Heart right ventricle (tissue), 16 donors: Measurements from ENCODE around the gene HSPBP1. TPM values are rescaled to one million over a fixed set of nuclear protein-coding genes. Genes with fewer than 3 reads are reported as not detected.

Experiments used
- ATAC-seq, 8 donors: fragments of 200-7000 bp; cut with Tn5 transposase; one replicate each; pipeline ENCODE4 v1.9.1; 2020; ENCODE audit warnings: mild to moderate bottlenecking in 8 of 8, moderate library complexity in 8 of 8, moderate number of reproducible peaks in 1 of 8
- DNase-seq, 2 donors: peaks; one replicate each; pipeline ENCODE4 v3.0.0-alpha.2; 2020
- H3K27ac ChIP-seq, 10 donors: fragments of 200-600 bp; sonication (generic) in 2 of 10; one replicate each; pipeline versions ENCODE4 v1.5.0 to v1.8.0; 2020 to 2022; ENCODE audit warnings: mild to moderate bottlenecking in 3 of 10
- H3K27me3 ChIP-seq, 7 donors: fragments of 200-600 bp; one replicate each; pipeline ENCODE4 v1.8.0; 2021 to 2022; ENCODE audit warnings: mild to moderate bottlenecking in 2 of 7
- H3K36me3 ChIP-seq, 9 donors: fragments of 200-600 bp; sonication (generic) in 1 of 9; one replicate each; pipeline versions ENCODE4 v1.5.0 to v1.8.0; 2020 to 2022; ENCODE audit warnings: mild to moderate bottlenecking in 2 of 9
- H3K4me1 ChIP-seq, 9 donors: fragments of 200-600 bp; sonication (generic) in 1 of 9; one replicate each; pipeline versions ENCODE4 v1.5.0 to v1.8.0; 2020 to 2022; ENCODE audit warnings: mild to moderate bottlenecking in 4 of 9
- H3K4me3 ChIP-seq, 10 donors: fragments of 200-600 bp; sonication (generic) in 2 of 10; one replicate each; pipeline versions ENCODE4 v1.5.0 to v1.8.0; 2020 to 2022; ENCODE audit warnings: mild to moderate bottlenecking in 7 of 10, moderate library complexity in 2 of 10
- H3K9me3 ChIP-seq, 11 donors: fragments of 200-600 bp in 10 of 11; sonication (generic) in 2 of 11; one replicate each; pipeline versions ENCODE4 v1.5.0 to v1.8.0; 2013 to 2022; ENCODE audit warnings: mild to moderate bottlenecking in 2 of 11, control low read depth in 1 of 11, moderate library complexity in 1 of 11
- CTCF ChIP-seq, 9 donors: fragments of 200-600 bp; sonication (generic) in 2 of 9; IDR thresholded peaks; one replicate each; pipeline versions ENCODE4 v1.5.0 to v1.8.0; 2021 to 2022; ENCODE audit warnings: antibody characterized with exemption in 9 of 9, mild to moderate bottlenecking in 5 of 9, moderate library complexity in 1 of 9
- WGBS, 2 donors: extraction: QIAGEN DNeasy Blood & Tissue Kit; methylation state at CpG; one replicate each; pipeline ENCODE4 v1.1.7; 2013; ENCODE audit warnings: inconsistent platforms in 1 of 2; 5-methylcytosine and 5-hydroxymethylcytosine counted together
- intact Hi-C, 10 donors: fragments of 100-400 bp; cut with DNase I; formaldehyde crosslinking; loops; one replicate each; pipeline versions ENCODE4 v1.11.1 to v1.14.2; 2022
- polyA plus RNA-seq, 2 donors: library from polyadenylated mRNA; stranded (reverse); fragments of 200-250 nt; gene quantifications; one replicate each; pipeline ENCODE4 v1.2.3, GENCODE V29; 2013
- total RNA-seq, 10 donors: library from RNA; stranded (reverse); fragmentation: NEBNext Ultra II Directional in 3 of 10; extraction: Animal tissue kit (Norgen Biotek cat#: 25700) in 3 of 10; gene quantifications; one replicate each; pipeline versions ENCODE4 v1.2.1 to v1.2.4, GENCODE V29; 2021 to 2023
- donor health status: Arrhythmogenic right ventricular cardiomyopathy.
- donor health status: ischemic (EF 13 %, LVEDD 7.1; RV severe dilation, severe dysfunction).
- donor health status: healthy with polysubstance abuse.
- donor health status: DM: no; HTN: yes; CAD: no.
- donor health status: DM: no; HTN: no; CAD: no.
- donor health status: ischemic (EF 25% LVEDD 6.9; RV normal size, moderate dysfunction).
- donor health status: ischemic (EF 25% LVEDD 5.7; RV mildly dilated, moderate dysfunction).
- donor health status: healthy.
- donor health status: DM: yes; HTN: yes; CAD: no.
- donor health status: Ischemic cardiomyopathy.
- donor health status: ischemic (EF 35%, LVEDD 5.7; RV mildly dilated, moderate dysfunction).
- donor health status: nonischemic (EF 11% LVEDD 7.7; RV severe dilation, severe dysfunction).
- donor health status: DM: yes; HTN: yes; CAD: no.
- donor health status: PGD.
- donor health status: ischemic (EF 29% LVEDD 5.4; RV normal size, mild dysfunction).
- donor health status: nonischemic (EF 23%, LVEDD 6.1; RV moderate dilation, normal function).

Gene HSPBP1
- total and polyA plus RNA-seq, 12 donors, result 26.7 to 83.7 (median 32.6) TPM

GRCh38 chr19:55311797-55312196 lies 31.9 kb upstream of the HSPBP1 start:
- Histone ChIP-seq H3K36me3 (peaks cover 0 to 23% (median 0%) of the 10 kb centered on the region in 9 donors), H3K9me3 (peaks cover 0 to 6% (median 0%) of the 10 kb centered on the region in 11 donors), H3K27ac (no peak overlapping the region), H3K4me3 (no peak overlapping the region), H3K27me3 (no peaks in the 10 kb centered on the region), H3K4me1 (no peaks in the 10 kb centered on the region)
- DNase-seq, result no peak
- peak in 1 of 8 donors; percentile 8 for ATAC-seq
- WGBS, 2 donors, result 90 to 91% methylated on average over 15 to 18 of the region's 18 CpGs
- intact Hi-C loops, result no loop called here
- no peak for TF ChIP-seq CTCF (IDR thresholded peaks at IDR 0.05)

- DNase-seq, result no peak
- no peak overlapping the region for H3K27ac ChIP-seq
- H3K4me1 ChIP-seq, result no peaks in the 10 kb centered on the region
- peaks cover 0 to 6% (median 0%) of the 10 kb centered on the region in 11 donors for H3K9me3 ChIP-seq
- TF ChIP-seq CTCF (IDR thresholded peaks at IDR 0.05), result no peak
- intact Hi-C loops, result no loop called here
- H3K27me3 ChIP-seq, result no peaks in the 10 kb centered on the region
- no peak overlapping the region for H3K4me3 ChIP-seq
- WGBS, 2 donors, result 91 to 96% methylated on average over 9 of the region's 9 CpGs
- H3K36me3 ChIP-seq, result peaks cover 0 to 27% (median 0%) of the 10 kb centered on the region in 9 donors
- ATAC-seq, result no peak
Measured at GRCh38 chr19:55311397-55311796, 31.5 kb upstream of the HSPBP1 start.

- Histone ChIP-seq H3K4me1 (no peaks in the 10 kb centered on the region), H3K9me3 (peaks cover 0 to 6% (median 0%) of the 10 kb centered on the region in 11 donors), H3K4me3 (no peak overlapping the region), H3K27me3 (no peaks in the 10 kb centered on the region), H3K36me3 (peaks cover 0 to 35% (median 0%) of the 10 kb centered on the region in 9 donors), H3K27ac (no peak overlapping the region)
- WGBS, 2 donors, result 74 to 84% methylated on average over 7 of the region's 7 CpGs
- DNase-seq, result no peak
- TF ChIP-seq CTCF (IDR thresholded peaks at IDR 0.05), result no peak
- ATAC-seq, result no peak
- intact Hi-C loops, result no loop called here
Measured at GRCh38 chr19:55310498-55310897, 30.6 kb upstream of the HSPBP1 start.

- H3K27ac ChIP-seq, result no peak overlapping the region
- H3K4me1 ChIP-seq, result no peaks in the 10 kb centered on the region
- H3K27me3 ChIP-seq, result no peaks in the 10 kb centered on the region
- peaks cover 0 to 6% (median 0%) of the 10 kb centered on the region in 11 donors for H3K9me3 ChIP-seq
- 90 to 92% methylated on average over 5 of the region's 5 CpGs for WGBS, 2 donors
- peaks cover 0 to 35% (median 0%) of the 10 kb centered on the region in 9 donors for H3K36me3 ChIP-seq
- DNase-seq, result no peak
- TF ChIP-seq CTCF (IDR thresholded peaks at IDR 0.05), result no peak
- intact Hi-C loops, result loop anchor here in 4 of 10 donors (5.0 to 10.0 kb wide), 3 partner anchors 63 to 105 kb away; partner anchors contain the start of genes RPL28 (in 2 of the 4), TMEM238 (in 2 of the 4) and IL11 (in 1 of the 4)
- H3K4me3 ChIP-seq, result no peak overlapping the region
- ATAC-seq, result no peak
Measured at GRCh38 chr19:55309448-55309847, 29.5 kb upstream of the HSPBP1 start.
